ENCODE data around the gene SCGB3A1.

GRCh38 chr5:180593446-180594206, 2.3 kb upstream of the SCGB3A1 start:
- no peak for TF ChIP-seq EZH2 (IDR thresholded peaks at IDR 0.05; ENCODE audit: low read length)
- no peak for TF ChIP-seq CTCF (optimal IDR thresholded peaks at IDR 0.05 in 1 of 3, IDR thresholded peaks at IDR 0.05 in 1 of 3, conservative IDR thresholded peaks at IDR 0.05 in 1 of 3; ENCODE audit: extremely low read depth in 1 of 3, insufficient read depth in 2 of 3, low read length in 3 of 3)
